ENCODE data around the gene BOLL. TPM values are rescaled to one million over a fixed set of nuclear protein-coding genes. Genes with fewer than 3 reads are reported as not detected.
A peak's percentile ranks its signal among the peaks of the same experiment; 100 is the strongest.

The BOLL gene
- polyA plus RNA-seq, 2 of the 4 experiments (the other 2 are of a cell fraction): not detected

DNA sequence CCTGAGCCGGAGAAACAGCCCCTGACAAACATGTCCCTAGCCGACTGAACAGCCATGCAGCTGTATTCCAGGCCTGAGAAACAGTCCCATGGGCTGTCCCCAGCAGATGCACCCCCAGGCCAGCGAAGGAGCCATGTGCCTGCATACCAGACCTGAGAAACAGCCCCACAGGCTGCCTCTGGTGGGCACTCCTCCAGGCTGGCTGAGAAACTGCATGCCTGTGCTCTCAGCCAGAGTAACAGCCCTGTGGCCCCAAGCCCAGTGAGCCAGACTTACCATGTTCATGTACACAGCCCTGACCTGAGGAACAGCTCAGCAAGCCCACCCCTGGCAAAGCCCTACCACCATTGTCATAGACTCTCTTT, 24.8 kb downstream of the BOLL start:
- DNase-seq (ENCODE audit: low read depth in 1 of 2, low spot score in 1 of 2): no peak
- Histone ChIP-seq H3K4me3 (no peak overlapping the region), H3K4me2 (no peak overlapping the region), H3K27ac (no peak overlapping the region), H3K4me1 (no peaks in the 10 kb centered on the region), H3K9me3 (peaks cover 14% of the 10 kb centered on the region; the same call in 2 of the 3 replicates)
- ChIA-PET CTCF (interaction anchor here (0.7 kb wide), 1 partner anchor 52 kb away, joined by 3 read pairs; no protein-coding TSS in a partner anchor), POLR2A (no interaction called here)
- ATAC-seq: no peak
- WGBS (ENCODE audit: missing lambda C conversion rate): 100% methylated on average over 1 of the region's 3 CpGs
- no peak for FAIRE-seq
- TF ChIP-seq HDAC2 (IDR thresholded peaks at IDR 0.05) (no peak), KDM1A (IDR thresholded peaks at IDR 0.05; ENCODE audit: low read depth) (no peak)
- TF ChIP-seq, protein P1, sequence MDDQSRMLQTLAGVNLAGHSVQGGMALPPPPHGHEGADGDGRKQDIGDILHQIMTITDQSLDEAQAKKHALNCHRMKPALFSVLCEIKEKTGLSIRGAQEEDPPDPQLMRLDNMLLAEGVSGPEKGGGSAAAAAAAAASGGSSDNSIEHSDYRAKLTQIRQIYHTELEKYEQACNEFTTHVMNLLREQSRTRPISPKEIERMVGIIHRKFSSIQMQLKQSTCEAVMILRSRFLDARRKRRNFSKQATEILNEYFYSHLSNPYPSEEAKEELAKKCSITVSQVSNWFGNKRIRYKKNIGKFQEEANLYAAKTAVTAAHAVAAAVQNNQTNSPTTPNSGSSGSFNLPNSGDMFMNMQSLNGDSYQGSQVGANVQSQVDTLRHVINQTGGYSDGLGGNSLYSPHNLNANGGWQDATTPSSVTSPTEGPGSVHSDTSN (IDR thresholded peaks at IDR 0.05): no peak
- TF ChIP-seq, protein P2, sequence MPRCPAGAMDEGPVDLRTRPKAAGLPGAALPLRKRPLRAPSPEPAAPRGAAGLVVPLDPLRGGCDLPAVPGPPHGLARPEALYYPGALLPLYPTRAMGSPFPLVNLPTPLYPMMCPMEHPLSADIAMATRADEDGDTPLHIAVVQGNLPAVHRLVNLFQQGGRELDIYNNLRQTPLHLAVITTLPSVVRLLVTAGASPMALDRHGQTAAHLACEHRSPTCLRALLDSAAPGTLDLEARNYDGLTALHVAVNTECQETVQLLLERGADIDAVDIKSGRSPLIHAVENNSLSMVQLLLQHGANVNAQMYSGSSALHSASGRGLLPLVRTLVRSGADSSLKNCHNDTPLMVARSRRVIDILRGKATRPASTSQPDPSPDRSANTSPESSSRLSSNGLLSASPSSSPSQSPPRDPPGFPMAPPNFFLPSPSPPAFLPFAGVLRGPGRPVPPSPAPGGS (IDR thresholded peaks at IDR 0.05): no peak

DNA sequence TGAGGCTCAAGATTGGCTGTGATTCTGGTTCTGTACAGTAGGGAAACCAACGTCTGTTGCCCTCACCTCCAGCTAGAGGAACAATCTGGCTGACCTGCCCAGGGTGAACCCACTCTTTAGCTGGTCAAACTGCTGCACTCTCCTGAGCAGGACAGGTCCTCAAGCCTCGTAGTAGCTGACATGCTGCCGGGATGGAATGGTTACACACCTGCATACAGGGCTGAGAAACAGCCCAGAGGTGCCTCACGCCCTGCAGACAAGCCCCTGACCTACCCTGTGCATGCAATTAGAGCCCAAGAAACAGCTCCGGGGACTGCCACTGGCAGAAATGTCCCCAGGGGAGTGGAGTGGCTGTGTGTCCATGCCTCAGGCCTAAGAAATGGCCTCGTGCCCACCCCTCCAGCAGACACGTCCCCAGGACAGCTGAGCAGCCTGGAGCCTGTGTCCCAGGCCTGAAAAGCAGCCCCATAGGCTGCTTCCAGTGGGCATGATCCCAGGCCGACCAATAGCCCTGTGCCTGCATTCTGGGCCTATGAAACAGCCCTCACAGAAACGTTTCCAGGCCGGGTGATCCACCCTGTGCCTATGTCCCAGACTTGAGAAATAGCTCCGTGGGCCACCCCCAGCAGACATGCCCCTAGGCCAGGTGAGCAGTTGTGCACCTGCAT, 25.4 kb downstream of the BOLL start:
- Histone ChIP-seq H3K27ac (no peak overlapping the region), H3K4me1 (no peaks in the 10 kb centered on the region), H3K4me2 (no peak overlapping the region), H3K9me3 (peaks cover 14% of the 10 kb centered on the region; the same call in 2 of the 3 replicates), H3K4me3 (no peak overlapping the region)
- CTCF ChIA-PET: no interaction called here
- no peak; a peak in 2 of 6 replicates for ATAC-seq
- FAIRE-seq: no peak
- POLR2A ChIA-PET: no interaction called here
- TF ChIP-seq KDM5A (IDR thresholded peaks at IDR 0.05) (no peak), RFX5 (IDR thresholded peaks at IDR 0.05) (no peak), ZC3H11A (IDR thresholded peaks at IDR 0.05) (no peak), HOXA7 (CRISPR knock-in tag; IDR thresholded peaks at IDR 0.05) (no peak), SMC3 (IDR thresholded peaks at IDR 0.05) (no peak), PHF8 (IDR thresholded peaks at IDR 0.05; ENCODE audit: borderline replicate concordance, low read depth) (no peak), CEBPB (IDR thresholded peaks at IDR 0.05) (no peak)
- TF ChIP-seq, protein P2 (IDR thresholded peaks at IDR 0.05): no peak
- TF ChIP-seq, protein P3, sequence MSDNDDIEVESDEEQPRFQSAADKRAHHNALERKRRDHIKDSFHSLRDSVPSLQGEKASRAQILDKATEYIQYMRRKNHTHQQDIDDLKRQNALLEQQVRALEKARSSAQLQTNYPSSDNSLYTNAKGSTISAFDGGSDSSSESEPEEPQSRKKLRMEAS (IDR thresholded peaks at IDR 0.05): no peak
- TF ChIP-seq, protein P4, sequence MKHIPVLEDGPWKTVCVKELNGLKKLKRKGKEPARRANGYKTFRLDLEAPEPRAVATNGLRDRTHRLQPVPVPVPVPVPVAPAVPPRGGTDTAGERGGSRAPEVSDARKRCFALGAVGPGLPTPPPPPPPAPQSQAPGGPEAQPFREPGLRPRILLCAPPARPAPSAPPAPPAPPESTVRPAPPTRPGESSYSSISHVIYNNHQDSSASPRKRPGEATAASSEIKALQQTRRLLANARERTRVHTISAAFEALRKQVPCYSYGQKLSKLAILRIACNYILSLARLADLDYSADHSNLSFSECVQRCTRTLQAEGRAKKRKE (CRISPR knock-in tag; IDR thresholded peaks at IDR 0.05; ENCODE audit: low read depth): no peak
- WGBS (ENCODE audit: missing lambda C conversion rate): 4% methylated on average over 5 of the region's 11 CpGs
- DNase-seq (ENCODE audit: low read depth in 1 of 2, low spot score in 1 of 2): no peak

DNA sequence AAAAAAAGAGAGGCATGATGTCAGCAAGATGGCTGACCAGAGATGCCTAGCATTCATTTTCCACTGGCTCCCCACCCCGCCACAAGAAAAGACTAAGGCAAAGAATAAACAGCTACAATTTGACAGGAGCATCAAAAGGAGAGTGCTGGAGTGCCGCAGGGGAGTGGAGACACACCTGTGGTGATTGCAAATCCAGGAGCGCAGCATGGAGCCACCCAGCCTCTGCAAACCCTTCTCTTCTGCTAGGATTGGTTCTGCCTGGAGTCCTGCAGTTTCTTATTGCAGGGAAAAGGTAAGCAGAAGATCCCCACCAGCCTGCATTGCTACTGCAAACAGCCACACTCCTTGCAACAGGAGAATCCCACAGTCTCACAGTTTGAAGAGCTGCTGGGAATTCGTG, 26.1 kb downstream of the BOLL start:
- H3K27ac ChIP-seq: no peak overlapping the region
- POLR2A ChIA-PET: no interaction called here
- H3K4me2 ChIP-seq: peak overlapping the region; percentile 17; the same call in 2 of the 3 replicates
- no peak for DNase-seq (ENCODE audit: low read depth in 1 of 2, low spot score in 1 of 2)
- TF ChIP-seq, protein P5, sequence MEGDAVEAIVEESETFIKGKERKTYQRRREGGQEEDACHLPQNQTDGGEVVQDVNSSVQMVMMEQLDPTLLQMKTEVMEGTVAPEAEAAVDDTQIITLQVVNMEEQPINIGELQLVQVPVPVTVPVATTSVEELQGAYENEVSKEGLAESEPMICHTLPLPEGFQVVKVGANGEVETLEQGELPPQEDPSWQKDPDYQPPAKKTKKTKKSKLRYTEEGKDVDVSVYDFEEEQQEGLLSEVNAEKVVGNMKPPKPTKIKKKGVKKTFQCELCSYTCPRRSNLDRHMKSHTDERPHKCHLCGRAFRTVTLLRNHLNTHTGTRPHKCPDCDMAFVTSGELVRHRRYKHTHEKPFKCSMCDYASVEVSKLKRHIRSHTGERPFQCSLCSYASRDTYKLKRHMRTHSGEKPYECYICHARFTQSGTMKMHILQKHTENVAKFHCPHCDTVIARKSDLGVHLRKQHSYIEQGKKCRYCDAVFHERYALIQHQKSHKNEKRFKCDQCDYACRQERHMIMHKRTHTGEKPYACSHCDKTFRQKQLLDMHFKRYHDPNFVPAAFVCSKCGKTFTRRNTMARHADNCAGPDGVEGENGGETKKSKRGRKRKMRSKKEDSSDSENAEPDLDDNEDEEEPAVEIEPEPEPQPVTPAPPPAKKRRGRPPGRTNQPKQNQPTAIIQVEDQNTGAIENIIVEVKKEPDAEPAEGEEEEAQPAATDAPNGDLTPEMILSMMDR (IDR thresholded peaks at IDR 0.05): no peak
- TF ChIP-seq ZSCAN20 (CRISPR knock-in tag; IDR thresholded peaks at IDR 0.05) (no peak), MYC (IDR thresholded peaks at IDR 0.05; ENCODE audit: borderline replicate concordance, low read length) (no peak), CEBPB (IDR thresholded peaks at IDR 0.05) (no peak), CHD2 (IDR thresholded peaks at IDR 0.05; ENCODE audit: low read length, partially characterized antibody) (no peak), FOSL2 (IDR thresholded peaks at IDR 0.05) (no peak), FOSL2 (CRISPR knock-in tag; IDR thresholded peaks at IDR 0.05) (no peak), HDAC2 (IDR thresholded peaks at IDR 0.05) (no peak)
- TF ChIP-seq, protein P6, sequence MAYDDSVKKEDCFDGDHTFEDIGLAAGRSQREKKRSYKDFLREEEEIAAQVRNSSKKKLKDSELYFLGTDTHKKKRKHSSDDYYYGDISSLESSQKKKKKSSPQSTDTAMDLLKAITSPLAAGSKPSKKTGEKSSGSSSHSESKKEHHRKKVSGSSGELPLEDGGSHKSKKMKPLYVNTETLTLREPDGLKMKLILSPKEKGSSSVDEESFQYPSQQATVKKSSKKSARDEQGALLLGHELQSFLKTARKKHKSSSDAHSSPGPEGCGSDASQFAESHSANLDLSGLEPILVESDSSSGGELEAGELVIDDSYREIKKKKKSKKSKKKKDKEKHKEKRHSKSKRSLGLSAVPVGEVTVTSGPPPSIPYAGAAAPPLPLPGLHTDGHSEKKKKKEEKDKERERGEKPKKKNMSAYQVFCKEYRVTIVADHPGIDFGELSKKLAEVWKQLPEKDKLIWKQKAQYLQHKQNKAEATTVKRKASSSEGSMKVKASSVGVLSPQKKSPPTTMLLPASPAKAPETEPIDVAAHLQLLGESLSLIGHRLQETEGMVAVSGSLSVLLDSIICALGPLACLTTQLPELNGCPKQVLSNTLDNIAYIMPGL (CRISPR knock-in tag; IDR thresholded peaks at IDR 0.05; ENCODE audit: borderline replicate concordance): no peak
- TF ChIP-seq, protein P7, sequence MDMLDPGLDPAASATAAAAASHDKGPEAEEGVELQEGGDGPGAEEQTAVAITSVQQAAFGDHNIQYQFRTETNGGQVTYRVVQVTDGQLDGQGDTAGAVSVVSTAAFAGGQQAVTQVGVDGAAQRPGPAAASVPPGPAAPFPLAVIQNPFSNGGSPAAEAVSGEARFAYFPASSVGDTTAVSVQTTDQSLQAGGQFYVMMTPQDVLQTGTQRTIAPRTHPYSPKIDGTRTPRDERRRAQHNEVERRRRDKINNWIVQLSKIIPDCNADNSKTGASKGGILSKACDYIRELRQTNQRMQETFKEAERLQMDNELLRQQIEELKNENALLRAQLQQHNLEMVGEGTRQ (IDR thresholded peaks at IDR 0.05): no peak
- TF ChIP-seq, protein P8, sequence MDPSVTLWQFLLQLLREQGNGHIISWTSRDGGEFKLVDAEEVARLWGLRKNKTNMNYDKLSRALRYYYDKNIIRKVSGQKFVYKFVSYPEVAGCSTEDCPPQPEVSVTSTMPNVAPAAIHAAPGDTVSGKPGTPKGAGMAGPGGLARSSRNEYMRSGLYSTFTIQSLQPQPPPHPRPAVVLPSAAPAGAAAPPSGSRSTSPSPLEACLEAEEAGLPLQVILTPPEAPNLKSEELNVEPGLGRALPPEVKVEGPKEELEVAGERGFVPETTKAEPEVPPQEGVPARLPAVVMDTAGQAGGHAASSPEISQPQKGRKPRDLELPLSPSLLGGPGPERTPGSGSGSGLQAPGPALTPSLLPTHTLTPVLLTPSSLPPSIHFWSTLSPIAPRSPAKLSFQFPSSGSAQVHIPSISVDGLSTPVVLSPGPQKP (IDR thresholded peaks at IDR 0.05; ENCODE audit: low read depth, low read length): no peak
- H3K4me1 ChIP-seq: no peaks in the 10 kb centered on the region
- H3K4me3 ChIP-seq: no peak overlapping the region
- CTCF ChIA-PET: interaction anchor here (0.5 kb wide), 1 partner anchor 45 kb away, joined by 3 read pairs; no protein-coding TSS in a partner anchor
- 22% methylated on average over 4 of the region's 4 CpGs for WGBS (ENCODE audit: missing lambda C conversion rate)
- FAIRE-seq: no peak
- no peak for ATAC-seq
- H3K9me3 ChIP-seq: peaks cover 14% of the 10 kb centered on the region; the same call in 2 of the 3 replicates

Measured in A549 (cell line).